Tibial nerve (tissue), 4 donors: ENCODE data around the gene FARP1.

ENCODE experiments used
- CTCF ChIP-seq, 5 experiments: fragments of 200-600 bp in 3 of 5; fragments of 450-650 bp in 2 of 5; sonication (generic) in 3 of 5; IDR thresholded peaks; one replicate each; pipeline ENCODE4 v1.5.1; 2016 to 2019; ENCODE audit warnings: antibody characterized with exemption in 5 of 5, mild to moderate bottlenecking in 3 of 5, moderate library complexity in 2 of 5
- EP300 ChIP-seq, 2 donors: sonication (generic); formaldehyde crosslinking; IDR thresholded peaks; one replicate each; pipeline ENCODE4 v1.6.1; 2017; ENCODE audit warnings: antibody characterized with exemption in 2 of 2, mild to moderate bottlenecking in 1 of 2

- TF ChIP-seq CTCF (IDR thresholded peaks at IDR 0.05) (no peak), EP300 (IDR thresholded peaks at IDR 0.05) (no peak)
These were observed 201.5 kb downstream of the FARP1 start for GRCh38 chr13:98344392-98344791.
